HG03469 (cell line): Measurements from ENCODE around the gene MRPL55.

Source experiments
- ATAC-seq: cut with Tn5 transposase; IDR thresholded peaks from one replicate; pipeline ENCODE4 v1.9.1; 2021; ENCODE audit warnings: mild to moderate bottlenecking, moderate library complexity, moderate number of reproducible peaks; ENCODE audit not compliant: unreplicated experiment

Gene MRPL55

DNA sequence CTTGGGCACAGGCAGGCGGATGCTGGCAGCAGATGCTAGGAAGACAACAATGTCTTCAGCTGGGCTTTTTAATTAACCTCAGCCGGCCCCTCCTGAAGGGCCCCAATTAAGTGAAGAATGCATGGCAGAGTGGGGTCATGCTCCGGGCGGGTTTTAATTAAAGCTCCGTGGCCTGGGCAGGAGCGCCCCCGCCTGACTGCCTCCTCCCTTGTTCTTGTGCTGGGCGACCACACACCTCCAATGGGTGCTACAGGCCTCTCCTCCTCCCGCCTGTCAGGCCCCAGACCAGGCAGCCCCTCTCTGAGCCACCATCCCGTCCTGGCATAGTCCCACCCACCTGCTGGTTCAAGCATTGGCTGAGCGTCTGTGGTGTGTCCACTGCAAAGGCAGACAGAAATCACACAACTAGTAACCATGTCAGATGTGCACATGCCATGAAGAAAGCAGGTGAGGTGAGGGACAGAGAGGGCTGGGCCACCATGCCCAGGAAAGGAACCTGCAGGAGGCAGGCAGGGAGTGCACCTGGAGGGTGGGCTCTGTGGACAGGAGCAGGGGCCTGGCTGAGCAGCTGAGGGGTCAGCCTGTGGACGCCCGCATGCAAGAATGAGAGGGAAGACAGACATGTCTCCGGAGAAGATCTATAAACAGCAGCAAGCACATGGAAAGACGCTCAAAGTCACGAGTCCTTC is 35.1 kb downstream of the MRPL55 start:
- ATAC-seq, result no peak

DNA sequence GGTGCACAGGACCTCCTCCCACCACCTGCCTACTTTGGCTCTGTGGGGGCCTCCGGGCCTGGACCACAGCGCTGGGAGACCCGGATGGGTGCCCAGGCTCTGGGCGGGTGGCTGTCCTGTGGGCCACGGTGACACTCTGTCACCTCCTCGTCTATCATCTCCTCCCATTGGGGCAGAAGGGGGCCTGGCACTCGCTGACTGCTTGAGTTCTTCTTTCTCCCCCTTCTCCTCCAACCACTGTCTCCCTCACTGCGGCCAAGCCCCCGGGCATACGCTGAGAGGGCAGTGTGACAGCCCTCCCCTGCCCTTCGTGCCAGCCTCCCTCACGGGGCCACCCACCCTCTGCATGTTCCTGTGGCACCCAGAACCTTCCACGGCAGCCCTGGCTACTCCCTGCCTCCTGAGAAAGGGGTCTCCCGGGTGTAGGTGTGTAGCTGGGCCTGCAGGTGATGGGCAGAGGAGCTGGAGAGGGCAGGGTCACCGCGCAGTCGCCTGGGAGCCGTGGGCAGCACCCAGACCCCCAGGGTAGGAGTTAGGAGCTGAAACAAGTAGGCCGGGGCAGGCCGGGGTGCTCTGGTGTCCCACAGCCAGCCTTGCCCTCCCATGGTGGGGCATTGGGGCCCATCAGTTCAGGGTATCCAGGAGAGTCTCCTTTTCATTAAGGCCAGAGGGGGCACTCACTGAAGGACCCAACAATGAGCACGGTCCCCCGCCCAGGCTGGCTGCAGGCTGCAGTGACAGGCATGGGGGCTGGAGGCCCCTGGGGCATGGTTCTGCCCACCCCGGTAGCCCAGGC is 35.8 kb downstream of the MRPL55 start:
- ATAC-seq, result no peak

DNA sequence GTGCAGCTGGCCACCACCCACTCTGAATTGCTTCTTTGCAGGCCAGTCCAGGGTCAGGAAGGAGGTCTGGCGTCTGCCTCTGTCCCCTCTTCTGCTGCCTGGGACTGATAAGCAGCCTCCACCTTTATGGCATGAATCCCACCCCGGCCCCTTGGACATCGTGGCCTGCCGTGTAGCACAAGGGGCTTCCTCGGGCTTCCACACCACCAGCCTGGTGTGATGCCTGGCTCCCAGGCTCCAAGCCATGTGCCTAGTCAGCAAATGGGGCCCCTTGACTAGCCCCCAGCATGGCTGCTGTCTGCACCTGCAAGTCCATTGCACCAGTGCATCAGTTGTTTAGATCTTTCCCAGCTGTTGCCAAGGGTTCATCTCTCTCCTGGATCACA is 36.4 kb downstream of the MRPL55 start:
- ATAC-seq, result no peak

DNA sequence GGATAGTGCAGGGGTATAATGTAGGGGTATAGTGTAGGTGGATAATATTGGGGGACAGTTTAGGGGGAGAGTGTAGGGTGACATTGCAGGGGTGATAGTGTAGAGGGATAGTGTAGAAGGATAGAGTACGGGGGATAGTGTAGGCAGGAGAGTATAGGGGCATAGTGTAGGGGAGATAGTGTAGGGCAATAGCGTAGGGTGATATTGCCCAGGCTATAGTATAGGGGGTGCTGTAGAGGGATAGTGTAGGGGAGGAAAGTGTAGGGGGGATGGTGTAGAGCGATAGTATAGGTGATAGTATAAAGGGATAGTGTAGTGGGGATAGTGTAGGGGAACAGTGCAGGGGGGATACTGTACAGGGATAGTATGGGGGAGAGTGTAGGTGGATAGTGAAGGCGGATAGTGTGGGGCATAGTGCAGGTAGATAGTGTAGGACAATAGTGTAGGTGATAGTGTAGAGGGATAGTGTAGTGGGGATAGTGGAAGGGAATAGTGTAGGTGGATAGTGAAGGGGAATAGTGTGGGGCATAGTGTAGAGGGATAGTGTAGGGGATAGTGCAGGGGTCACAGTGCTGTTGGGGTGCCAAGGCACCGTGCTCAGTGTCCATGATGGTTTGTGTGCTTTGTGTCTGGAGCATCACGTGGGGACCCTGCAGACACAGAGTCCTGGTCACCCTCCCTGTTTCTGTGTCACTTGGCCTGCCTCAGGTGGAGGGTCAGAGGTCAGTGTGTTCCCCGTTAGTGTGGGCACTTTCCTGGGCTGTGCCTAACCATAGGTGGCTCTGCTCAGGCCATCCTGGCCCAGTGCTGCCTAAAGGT is 37.1 kb downstream of the MRPL55 start:
- ATAC-seq, result no peak

DNA sequence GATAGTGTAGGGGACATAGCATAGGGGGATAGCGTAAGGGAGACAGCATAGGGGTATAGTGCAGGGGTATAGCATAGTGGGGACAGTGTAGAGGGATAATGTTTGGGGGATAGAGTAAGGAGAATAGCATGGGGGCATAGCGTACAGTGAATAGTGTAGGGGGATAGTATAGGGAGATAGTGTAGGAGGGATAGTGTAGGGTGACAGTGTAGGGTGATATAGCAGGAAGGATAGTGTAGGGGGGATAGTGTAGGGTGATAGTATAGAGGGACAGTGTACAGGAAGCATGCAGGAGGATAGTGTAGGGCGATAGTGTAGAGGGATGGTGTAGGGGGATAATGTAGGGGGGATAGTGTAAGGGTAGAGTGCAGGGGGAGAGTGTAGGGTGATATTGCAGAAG is 38.2 kb downstream of the MRPL55 start:
- ATAC-seq, result no peak

DNA sequence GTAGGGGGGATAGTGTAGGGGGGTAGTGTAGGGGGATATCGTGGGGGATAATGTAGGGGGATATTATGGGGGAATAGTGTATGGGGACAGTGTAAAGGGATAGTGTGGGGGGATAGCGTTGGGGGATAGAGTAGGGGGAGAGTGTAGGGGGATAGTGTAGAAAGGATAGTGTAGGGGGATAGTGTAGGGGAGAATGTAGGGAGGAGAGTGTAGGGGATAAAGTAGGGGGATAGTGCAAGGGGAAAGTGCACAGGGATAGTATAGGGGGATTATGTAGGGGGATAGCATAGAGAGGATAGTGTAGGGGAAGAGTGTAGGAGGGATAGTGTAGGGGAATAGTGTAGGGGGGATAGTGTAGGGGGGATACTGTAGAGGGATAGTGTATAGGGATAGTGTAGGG is 38.9 kb downstream of the MRPL55 start:
- no peak for ATAC-seq

DNA sequence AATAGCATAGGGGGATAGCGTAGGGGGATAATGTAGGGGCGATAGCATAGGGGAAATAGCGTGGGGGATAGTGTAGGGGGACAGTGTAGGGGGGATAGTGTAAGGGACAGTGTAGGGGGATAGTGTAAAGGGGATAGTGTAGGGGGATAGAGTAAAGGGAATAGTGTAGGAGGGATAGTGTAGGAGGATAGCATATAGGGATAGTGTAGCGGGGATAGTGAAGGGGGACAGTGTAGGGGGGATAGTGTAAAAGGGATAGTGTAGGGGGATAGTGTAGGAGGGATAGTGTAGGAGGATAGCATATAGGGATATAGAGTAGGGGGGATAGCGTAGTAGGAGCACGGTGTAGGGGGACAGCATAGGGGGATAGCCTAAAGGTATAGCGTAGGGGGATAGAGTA is 40.7 kb downstream of the MRPL55 start:
- ATAC-seq, result no peak

DNA sequence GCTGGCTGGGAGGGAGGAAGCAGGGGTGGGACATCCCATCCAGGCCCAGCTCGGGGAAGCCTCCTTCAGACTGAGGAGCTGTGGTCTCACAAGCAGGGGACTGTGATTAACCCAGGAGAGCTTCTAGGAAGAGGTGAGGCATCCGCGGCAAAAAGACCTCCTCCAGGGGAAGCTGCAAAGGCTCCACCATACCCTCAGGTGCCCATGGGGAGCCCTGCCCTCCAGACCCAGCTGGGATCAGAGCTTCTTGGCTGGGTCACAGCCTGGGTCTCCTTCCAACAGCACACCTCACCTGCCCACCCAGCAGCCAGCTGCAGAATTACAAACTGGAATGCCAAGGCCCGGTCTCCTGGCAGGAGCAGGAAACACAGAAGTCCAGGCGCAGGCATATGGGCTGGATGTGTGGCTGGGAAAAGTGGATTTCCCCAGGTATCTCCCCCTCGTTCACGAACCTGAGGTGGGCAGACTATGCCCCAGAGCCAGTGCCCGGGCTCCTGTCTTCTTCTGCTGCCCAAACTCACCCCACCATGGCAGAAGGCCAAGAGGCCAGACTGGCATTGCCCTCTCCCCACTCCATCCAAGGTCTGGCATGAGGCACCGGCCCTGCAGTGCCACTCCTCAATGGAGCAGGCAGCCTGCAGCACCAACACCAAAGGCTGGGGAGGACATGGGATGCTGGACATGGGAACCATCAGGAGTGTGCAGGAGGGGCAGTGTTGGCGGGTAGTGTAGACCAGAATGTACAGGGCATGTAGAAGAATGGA is 42.0 kb downstream of the MRPL55 start:
- no peak for ATAC-seq

DNA sequence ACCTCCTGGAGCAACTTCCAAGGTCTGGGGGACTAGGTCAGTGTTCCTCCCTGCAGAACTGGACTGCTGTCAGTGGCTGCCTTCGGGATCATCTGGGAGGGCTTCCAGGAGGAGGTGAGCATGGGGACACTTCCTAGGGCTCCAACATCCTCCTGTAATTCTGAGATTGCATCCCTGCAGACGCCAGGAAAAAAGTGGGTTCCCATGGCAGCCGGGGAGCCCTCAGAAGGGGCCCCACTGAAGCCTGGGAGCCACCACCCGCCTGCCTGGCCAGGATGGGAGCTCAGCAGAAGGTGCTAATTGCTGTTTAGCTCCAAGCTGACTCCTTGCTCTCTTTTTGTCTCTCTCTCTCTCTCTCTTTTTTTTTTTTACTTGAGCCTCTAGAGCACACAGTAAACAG is 42.7 kb downstream of the MRPL55 start:
- no peak for ATAC-seq

DNA sequence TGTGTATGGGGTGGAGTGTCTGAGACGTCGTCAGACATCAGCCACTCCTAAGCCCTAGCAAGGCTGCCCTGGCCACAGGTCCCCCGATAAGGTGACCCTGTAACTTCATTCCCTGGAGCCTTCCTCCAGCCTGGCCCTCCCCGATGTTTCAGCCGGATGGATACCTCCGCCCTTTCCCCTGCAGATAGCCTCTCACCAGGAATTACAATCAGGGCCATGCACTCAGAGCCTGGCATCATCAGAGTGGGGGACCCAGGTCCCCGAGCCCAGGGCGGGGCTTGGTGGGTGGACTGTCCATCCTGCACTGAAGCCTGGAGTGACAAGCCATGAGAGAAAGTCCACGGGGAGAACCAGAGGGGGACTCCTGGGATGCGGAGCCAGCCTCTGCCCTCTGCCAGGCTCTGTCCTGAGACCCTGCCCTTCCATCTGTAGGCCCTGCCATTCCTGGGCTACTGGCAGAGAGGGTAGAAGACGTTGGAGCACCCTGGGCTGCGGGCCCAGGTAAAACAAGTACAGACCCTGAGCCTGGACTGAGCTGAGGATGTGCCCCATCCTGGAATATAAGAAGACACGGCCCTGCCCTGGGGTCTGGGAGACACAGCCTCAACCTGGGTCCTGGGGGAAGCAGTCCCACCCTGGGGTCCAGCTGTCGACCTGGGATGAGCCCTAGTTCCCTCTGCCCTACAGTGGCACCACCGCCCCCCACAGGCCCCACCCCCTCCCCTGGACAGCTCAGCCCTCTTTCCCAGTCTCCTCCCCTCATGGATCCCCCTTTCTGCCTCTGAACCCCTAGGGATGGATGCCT is 43.4 kb downstream of the MRPL55 start:
- ATAC-seq, result no peak

DNA sequence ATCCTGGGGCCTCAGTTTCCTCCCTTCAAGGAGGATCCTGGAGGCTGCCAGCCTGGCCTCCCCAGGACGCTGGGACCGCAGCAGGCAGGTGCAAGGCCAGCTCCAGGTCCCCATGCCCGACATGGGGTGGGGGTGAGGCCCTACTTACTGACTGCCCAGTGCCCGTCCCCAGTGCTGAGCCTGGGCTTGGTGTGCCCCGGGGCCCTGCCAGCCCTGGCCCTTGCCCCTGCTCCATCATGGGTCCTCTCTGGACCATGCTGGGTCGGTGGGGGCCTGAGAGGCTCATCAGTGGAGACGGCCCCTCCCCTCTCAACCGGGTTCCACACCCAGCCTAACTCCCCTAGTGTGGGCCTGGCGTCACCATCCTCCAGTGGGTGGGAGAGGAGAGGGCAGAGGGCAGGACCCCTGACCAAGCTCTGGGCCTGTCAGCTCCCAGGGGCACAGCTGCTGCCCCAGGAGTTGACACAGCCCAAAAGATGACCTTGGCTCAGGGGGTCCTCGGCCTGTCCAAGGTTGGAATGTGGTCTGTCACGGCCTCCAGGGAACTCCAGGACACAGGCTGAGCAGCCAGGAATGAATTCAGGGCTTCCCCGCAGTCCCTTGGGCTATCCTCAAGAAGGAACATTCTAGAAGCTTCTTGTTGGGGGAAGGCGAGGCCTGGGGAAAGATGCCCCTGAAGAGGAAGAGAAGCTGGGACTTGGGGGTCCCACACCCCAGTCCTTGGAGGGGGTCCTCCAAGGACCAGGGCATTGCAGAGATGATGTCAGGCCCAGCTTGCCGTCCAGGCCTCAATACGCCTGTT is 44.2 kb downstream of the MRPL55 start:
- ATAC-seq, result no peak

DNA sequence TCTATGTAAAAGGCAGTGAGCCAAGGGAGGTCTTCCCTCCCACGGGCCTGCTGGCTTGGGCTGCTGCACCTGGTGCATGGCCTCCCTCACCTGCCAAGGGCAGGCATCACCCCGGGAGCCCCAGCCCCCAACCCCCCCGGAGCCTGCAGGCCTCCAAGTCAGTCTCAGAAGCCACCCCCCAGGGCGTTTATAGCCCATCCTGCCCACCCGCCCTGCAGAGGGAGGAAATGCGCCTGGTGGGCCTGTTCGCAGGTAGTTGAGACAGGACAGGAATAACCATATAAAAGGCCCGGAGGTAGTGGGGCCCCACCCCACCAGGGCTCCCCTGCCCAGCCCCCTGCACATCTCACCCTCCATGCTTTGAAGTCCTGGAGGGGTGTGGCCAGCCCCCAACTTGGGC is 44.8 kb downstream of the MRPL55 start:
- ATAC-seq, result no peak

DNA sequence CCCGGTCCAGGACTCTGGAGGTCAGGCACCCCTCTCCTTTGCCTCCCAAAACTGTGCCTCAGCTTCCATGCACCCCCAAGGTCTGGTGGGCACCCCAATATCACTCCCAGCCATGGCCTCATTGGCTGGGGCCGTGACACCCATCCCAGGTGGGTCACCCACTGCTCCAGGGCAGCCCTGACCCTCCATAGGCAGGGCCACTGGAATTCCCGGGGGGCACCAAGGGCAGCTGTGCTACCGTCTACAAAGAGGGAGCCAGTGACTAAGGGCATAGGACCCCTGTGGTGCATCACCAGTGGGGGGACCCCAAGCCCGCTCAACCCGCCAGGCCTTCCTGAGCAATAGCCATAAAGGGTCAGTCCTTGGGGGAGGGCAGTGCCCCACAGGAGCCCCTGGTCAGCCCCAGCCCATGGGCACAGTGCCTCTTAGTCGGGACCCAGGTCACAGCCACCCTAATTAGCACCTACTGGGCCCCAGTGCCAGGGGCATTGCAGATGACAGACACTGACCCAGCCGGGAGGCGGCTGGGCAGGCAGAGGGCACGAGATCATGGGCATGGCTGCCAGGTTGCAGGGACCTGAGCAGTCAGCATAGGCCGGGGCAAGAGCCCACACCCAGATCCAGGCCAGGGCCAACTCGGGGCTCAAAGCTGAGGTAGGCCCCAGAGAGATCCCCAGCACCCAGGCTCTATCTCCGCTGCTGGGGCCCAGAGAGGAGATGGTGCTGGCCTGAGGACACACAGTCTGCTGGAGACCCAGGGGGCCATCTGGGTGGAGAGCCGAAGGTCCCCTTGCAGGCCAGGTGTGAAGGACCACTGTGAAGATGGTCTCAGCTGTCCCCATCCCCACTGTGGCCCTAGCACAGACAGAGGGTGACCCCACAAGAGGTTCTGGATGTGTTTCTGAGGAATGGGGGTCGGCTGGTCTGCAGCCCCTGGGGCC is 45.6 kb downstream of the MRPL55 start:
- ATAC-seq, result no peak

DNA sequence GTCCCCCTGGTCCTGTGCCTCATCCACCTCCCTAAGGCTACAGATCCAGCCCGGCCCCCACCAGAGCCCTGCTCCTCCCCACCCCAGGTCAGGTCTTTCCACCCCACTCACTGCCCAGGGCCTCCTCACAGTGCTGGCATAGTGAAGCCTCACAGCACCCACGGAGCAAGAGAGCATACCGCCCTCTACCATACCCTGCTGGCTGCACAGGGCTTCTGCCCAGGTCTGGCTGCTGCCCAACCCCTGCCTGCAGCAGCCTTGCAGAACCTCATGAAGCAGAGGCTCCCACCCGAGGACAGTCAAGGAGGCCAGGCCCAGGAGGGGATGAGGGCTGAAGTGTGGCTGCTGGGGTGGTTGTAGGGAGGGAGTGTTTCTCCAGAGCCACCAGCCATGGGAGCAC is 46.3 kb downstream of the MRPL55 start:
- no peak for ATAC-seq

DNA sequence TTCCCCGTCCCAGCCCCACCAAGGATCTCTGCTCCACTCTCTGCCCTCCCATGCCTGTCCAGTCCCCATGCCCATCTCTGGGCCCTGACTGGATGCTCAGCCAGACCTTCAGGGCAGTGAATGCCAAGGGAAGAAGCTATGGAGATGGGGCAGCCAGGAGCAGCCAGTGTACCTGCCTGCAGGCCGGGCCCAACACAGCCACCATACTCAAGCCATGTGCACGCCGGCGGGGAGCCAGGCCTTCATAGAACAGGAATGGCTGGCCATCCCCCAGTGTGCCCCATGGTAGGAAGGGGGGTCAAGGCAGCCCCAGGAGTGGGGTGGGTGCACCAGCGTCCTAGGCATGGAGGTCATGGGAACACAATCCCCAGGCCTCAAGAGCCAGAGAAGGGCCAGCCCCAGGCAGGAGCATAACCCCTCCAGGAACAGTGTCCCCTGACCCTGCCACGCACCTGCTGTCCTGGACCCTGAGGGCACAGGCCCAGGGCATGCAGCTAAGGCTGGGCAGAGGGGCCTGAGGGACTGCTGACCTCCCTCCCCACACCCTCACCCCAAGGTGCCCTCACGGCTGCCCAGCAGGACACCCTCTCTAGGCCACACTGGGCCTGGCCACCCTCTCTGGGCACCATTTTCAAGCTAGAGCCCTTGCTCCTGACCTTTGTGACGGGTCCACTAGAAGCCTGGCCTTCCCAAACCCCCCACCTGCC is 46.9 kb downstream of the MRPL55 start:
- no peak for ATAC-seq

DNA sequence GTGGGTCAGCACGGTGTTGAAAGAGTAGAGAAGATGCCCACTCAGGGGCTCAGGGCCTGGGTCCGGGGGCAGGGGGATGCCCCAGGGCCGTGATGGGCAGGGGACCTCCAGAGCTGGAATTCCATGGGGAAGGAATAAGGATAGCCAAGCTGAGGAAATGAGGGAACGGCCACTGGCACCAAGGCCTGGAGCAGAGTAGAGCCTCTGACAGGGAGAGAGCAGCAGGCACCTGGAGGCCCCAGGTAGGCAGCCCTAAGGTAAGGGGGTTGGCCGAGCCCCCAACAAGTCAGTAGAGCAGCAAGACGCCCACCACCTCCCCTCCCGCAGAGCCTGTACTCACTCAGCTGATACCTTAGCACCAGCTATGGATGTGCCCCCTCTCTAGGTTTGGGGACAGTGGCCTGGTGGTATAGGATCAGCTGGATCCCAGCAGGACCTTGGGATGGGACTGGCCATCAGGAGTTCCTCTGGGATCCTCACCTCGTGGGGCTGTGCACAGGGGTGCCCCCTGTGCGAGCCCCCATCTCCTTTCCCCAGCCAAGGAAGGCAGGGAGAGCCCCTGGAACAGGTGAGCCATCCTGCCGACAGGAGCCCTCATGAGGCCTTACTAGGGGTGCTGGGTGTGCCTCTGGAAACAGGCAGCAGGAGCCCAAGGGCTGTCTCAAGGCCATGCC is 47.6 kb downstream of the MRPL55 start:
- ATAC-seq, result no peak
